Esophagus muscularis mucosa (tissue), 4 donors: Measurements from ENCODE around the gene KLHDC4. TPM values are rescaled to one million over a fixed set of nuclear protein-coding genes. Genes with fewer than 3 reads are reported as not detected.

Experiments
- DNase-seq: peaks from one replicate; pipeline ENCODE4 v3.0.0-alpha.2; 2017; ENCODE audit errors: extremely low spot score
- H3K27ac ChIP-seq, 4 donors: fragments of 200-600 bp; sonication (generic); replicated peaks in 1 of 4; 1 replicate in 3 of 4; 2 replicates in 1 of 4; pipeline ENCODE4 v1.5.1; 2016 to 2019; ENCODE audit warnings: mild to moderate bottlenecking in 1 of 4
- H3K27me3 ChIP-seq, 4 donors: fragments of 200-600 bp; sonication (generic); one replicate each; pipeline versions ENCODE4 v1.5.1 to v1.6.0; 2016 to 2019
- H3K36me3 ChIP-seq, 4 donors: fragments of 200-600 bp; sonication (generic); one replicate each; pipeline ENCODE4 v1.5.1; 2016 to 2019
- H3K4me1 ChIP-seq, 4 donors: fragments of 200-600 bp; sonication (generic); one replicate each; pipeline ENCODE4 v1.5.1; 2016 to 2019
- H3K4me3 ChIP-seq, 4 donors: fragments of 200-600 bp; sonication (generic); 1 replicate in 2 of 4; 2 replicates in 2 of 4; pipeline ENCODE4 v1.5.1; 2016 to 2019; ENCODE audit warnings: mild to moderate bottlenecking in 4 of 4, moderate library complexity in 1 of 4
- H3K9me3 ChIP-seq, 4 donors: fragments of 200-600 bp; sonication (generic); 1 replicate in 3 of 4; 2 replicates in 1 of 4; pipeline ENCODE4 v1.5.1; 2016 to 2019
- CTCF ChIP-seq, 3 experiments: fragments of 200-600 bp in 2 of 3; fragments of 450-650 bp in 1 of 3; sonication (generic) in 2 of 3; IDR thresholded peaks; one replicate each; pipeline ENCODE4 v1.5.1; 2017 to 2019; ENCODE audit warnings: antibody characterized with exemption in 3 of 3, mild to moderate bottlenecking in 2 of 3, moderate library complexity in 1 of 3
- EP300 ChIP-seq: sonication (generic); formaldehyde crosslinking; IDR thresholded peaks from one replicate; pipeline ENCODE4 v1.6.1; 2017; ENCODE audit warnings: antibody characterized with exemption
- POLR2A ChIP-seq: fragments of 450-650 bp; IDR thresholded peaks from one replicate; pipeline ENCODE4 v1.6.1; 2017; ENCODE audit warnings: antibody characterized with exemption, moderate library complexity, mild to moderate bottlenecking, low read depth
- POLR2AphosphoS5 ChIP-seq, 2 donors: sonication (generic); formaldehyde crosslinking; IDR thresholded peaks; one replicate each; pipeline ENCODE4 v1.6.1; 2017; ENCODE audit warnings: antibody characterized with exemption in 2 of 2
- WGBS: methylation state at CpG from one replicate; pipeline ENCODE4 v1.1.5; 2018; 5-methylcytosine and 5-hydroxymethylcytosine counted together
- intact Hi-C: fragments of 100-400 bp; cut with DNase I; formaldehyde crosslinking; loops from one replicate; pipeline ENCODE4 v1.15.1; 2023
- total RNA-seq, 4 donors: library from RNA; depleted of rRNA; stranded (reverse); fragments of >200 nt; gene quantifications; one replicate each; pipeline versions ENCODE4 v1.1.0 to v1.2.1, GENCODE V29; 2016

Gene KLHDC4
- total RNA-seq, 4 donors from 2014 or later, result 22.2 to 41.5 (median 31.4) TPM

GRCh38 chr16:87666919-87667318 lies 98.9 kb downstream of the KLHDC4 start:
- Histone ChIP-seq H3K36me3 (no peaks in the 10 kb centered on the region), H3K9me3 (no peaks in the 10 kb centered on the region), H3K27me3 (peaks cover 0 to 86% (median 0%) of the 10 kb centered on the region in 4 donors), H3K4me3 (no peak overlapping the region), H3K4me1 (no peaks in the 10 kb centered on the region), H3K27ac (no peak overlapping the region)
- TF ChIP-seq POLR2AphosphoS5 (IDR thresholded peaks at IDR 0.05) (no peak), POLR2A (no peak), EP300 (no peak), CTCF (IDR thresholded peaks at IDR 0.05) (no peak)
- intact Hi-C loops, result no loop called here
- no peak for DNase-seq
- 75% methylated on average over 9 of the region's 16 CpGs for WGBS

GRCh38 chr16:87665193-87665592 lies 100.6 kb downstream of the KLHDC4 start:
- Histone ChIP-seq H3K36me3 (no peaks in the 10 kb centered on the region), H3K4me1 (no peaks in the 10 kb centered on the region), H3K27me3 (peaks cover 0 to 86% (median 0%) of the 10 kb centered on the region in 4 donors), H3K27ac (no peak overlapping the region), H3K9me3 (no peaks in the 10 kb centered on the region), H3K4me3 (no peak overlapping the region)
- no peak for DNase-seq
- no peak for TF ChIP-seq CTCF (IDR thresholded peaks at IDR 0.05)
- no peak for TF ChIP-seq EP300
- TF ChIP-seq POLR2A, result no peak
- no peak for TF ChIP-seq POLR2AphosphoS5 (IDR thresholded peaks at IDR 0.05)
- intact Hi-C loops, result no loop called here
- 89% methylated on average over 8 of the region's 15 CpGs for WGBS

- no peaks in the 10 kb centered on the region for H3K4me1 ChIP-seq
- H3K9me3 ChIP-seq, result no peaks in the 10 kb centered on the region
- 70% methylated on average over 11 of the region's 11 CpGs for WGBS
- no peak for TF ChIP-seq POLR2A
- no peak for TF ChIP-seq EP300
- TF ChIP-seq POLR2AphosphoS5 (IDR thresholded peaks at IDR 0.05), result no peak
- no peak for TF ChIP-seq CTCF (IDR thresholded peaks at IDR 0.05)
- H3K27me3 ChIP-seq, result peaks cover 0 to 86% (median 0%) of the 10 kb centered on the region in 4 donors
- DNase-seq, result no peak
- no peak overlapping the region for H3K4me3 ChIP-seq
- H3K27ac ChIP-seq, result no peak overlapping the region
- no peaks in the 10 kb centered on the region for H3K36me3 ChIP-seq
- intact Hi-C loops, result no loop called here
Measured at GRCh38 chr16:87664792-87665191, 101.0 kb downstream of the KLHDC4 start.

GRCh38 chr16:87662254-87663204 lies 103.3 kb downstream of the KLHDC4 start:
- Histone ChIP-seq H3K36me3 (no peaks in the 10 kb centered on the region), H3K4me1 (no peaks in the 10 kb centered on the region), H3K27me3 (peaks cover 0 to 91% (median 0%) of the 10 kb centered on the region in 4 donors), H3K4me3 (no peak overlapping the region), H3K9me3 (peaks cover 0 to 6% (median 2%) of the 10 kb centered on the region in 4 donors), H3K27ac (no peak overlapping the region)
- no peak for DNase-seq
- WGBS, result 74% methylated on average over 25 of the region's 25 CpGs
- TF ChIP-seq POLR2A (no peak), EP300 (no peak), CTCF (IDR thresholded peaks at IDR 0.05) (no peak), POLR2AphosphoS5 (IDR thresholded peaks at IDR 0.05) (no peak)
- intact Hi-C loops, result no loop called here
